KG1 (cell line): ENCODE measurements around the gene HMG20A.

Source experiments
- DNase-seq: peaks from one replicate; lab custom pipeline; 2025; lab: John Stamatoyannopoulos, UW

HMG20A gene

DNA sequence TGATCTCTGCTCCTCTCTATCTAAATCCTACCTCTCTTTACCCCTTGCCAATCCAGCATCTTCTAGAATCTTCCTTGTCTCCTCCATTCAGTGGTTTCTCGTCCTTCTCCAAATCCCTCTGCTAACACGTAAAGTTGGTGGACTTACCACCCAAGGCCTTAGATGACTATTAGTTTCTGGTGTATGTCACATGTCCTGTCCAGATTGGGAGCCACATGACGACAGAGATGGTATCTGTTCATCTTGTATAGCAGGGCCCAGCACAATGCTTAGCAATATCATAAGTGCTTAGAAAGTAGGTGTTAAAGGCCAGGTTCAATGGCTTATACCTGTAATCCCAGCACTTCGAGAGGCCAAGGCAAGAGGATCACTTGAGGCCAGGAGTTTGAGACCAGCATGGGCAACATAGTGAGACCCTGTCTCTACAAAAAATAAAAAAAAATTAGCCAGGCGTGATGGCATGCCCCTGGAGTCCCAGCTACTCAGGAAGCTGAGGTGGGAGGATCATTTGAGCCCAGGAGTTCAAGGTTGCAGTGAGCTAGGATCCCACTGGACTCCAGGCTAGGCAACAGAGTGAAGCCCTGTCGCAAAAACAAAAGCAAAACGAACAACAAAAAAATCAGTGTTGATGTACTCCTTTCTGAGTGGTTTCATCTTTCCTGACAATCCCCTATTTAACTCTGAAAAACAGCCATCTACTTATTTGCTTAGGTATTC lies 81.8 kb downstream of the HMG20A start:
- DNase-seq = no peak

DNA sequence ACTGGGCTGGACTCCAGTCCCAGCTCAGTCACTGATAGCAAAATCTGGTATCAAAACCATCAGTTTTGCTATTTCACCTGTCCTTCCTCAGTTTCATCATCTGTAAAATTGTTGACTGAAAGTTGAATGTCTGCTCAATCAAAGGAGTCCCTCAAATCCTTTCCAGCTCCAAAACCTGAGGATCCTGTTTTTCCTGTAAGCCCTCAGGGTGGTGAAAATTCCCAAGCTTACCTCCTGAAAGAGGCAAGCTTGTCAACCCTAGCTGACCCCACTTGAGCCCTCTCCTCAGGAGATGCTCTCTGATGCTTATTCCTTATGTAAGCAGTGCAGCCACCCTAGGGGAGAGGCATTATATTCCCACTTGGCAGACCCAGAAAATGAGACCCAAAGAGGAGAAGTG lies 82.6 kb downstream of the HMG20A start:
- no peak for DNase-seq

DNA sequence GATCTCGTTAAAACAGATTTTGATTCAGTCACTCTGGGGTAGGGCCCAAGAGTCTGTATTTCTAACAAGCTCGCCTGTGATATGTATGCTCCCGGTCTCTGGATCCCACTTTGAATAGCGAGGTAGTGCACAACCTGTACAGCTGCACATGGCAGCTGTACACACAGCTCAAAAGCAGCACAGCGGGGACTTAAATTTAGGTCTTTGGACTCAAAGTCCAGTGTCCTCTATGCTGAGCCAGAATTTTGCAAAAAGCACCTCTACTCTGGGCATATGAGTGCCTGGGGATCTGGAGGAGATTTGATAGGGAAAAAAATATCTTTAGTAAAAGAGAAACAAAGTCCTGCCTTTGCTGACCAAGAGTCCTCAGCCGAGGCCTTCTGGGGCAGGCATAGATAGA lies 83.1 kb downstream of the HMG20A start:
- no peak for DNase-seq

DNA sequence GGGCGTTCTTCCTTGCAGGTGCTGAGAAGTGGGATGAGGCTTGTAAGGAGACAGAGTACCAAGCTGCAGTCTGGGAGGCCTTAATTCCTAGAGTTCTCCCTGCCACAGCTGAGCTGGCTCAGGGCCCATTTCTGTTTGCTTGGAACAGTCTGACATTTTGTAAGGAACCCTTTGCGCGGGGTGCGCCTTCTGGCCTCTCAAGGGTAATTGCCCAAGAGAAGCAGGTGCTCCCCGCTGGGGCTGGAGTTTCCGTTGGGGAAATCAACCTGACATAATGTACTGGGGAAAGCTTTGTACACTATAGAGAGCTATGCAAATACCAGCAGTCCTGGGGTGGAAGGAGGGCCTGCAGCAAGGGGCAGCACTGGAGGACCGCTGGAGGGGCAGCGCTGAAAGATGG lies 83.6 kb downstream of the HMG20A start:
- DNase-seq = no peak

DNA sequence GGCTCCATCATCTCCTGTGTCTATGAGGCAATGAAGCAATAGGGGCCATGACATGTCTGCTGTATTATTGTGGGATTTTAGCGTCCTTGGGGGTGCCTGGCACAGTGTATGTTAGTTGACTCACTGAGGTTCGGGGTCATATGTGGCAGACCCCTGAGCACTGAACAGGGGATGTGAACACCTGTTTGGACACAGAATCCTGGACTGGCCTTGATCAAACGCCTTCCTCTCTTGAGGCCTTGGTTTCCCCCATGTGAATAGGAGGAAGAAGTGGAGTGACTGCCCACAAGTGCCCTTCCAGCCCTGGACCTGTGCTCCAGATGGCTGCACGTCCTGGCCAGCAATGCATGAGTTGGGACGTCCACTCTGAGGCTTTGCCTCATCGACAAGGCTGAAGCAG lies 84.2 kb downstream of the HMG20A start:
- no peak for DNase-seq

DNA sequence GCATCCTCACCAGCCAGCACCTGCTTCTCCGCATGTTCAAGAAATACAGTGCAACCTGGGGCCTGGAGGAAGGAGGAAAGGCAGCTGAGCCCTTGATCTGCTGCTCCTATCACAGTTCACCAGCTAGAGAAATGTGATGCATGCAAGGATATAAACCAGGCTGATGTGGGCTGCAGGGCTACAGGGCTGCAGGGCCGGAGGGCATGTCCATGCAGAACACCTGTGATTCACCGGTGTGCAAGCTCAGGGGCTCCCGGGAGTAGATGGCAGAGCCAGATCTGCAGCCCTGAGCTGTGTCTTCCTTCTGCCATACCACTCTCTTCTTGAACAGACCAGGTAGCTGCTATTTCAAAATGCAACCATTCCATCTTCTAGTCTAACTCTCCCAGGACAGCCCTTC lies 84.9 kb downstream of the HMG20A start:
- DNase-seq = no peak

DNA sequence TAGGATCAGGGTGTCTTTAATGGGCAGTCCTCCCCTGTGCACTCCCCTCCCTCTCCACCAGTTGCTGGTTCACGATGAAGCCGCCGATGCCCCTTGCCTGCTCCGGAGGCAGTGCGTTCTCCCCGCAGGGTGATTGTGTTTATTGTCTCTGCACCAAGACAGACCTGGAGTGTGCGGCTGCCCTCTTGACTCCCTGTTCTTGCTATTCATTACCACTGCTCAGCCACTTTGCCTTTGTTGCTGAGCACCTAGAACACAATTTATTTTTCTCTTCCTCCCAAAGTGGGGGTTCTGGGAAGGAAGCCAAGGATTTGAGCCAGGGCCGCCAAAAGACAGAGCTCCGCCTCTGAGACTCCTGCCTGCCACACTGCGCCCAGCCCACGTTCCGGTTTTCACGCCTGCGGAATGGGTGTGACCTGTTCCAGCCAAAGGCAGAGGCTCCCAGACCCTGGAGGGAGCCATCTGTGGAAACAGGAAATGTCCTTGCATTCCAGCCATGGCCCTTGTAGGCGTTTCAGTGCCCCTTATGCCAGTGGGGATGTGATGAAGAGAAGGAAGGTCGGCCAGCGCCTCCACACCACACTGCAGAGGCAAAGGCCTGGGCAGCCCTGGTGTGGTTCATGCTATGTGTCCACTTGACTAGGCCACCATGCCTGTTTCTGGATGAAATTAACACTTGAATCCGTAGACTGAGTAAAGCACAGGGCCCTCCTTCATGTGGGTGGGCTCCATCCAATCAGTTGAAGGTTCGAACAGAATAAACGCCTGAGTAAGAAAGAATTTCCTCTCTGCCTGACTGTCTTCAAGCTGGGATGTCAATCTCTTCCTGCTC lies 85.8 kb downstream of the HMG20A start:
- DNase-seq = no peak

DNA sequence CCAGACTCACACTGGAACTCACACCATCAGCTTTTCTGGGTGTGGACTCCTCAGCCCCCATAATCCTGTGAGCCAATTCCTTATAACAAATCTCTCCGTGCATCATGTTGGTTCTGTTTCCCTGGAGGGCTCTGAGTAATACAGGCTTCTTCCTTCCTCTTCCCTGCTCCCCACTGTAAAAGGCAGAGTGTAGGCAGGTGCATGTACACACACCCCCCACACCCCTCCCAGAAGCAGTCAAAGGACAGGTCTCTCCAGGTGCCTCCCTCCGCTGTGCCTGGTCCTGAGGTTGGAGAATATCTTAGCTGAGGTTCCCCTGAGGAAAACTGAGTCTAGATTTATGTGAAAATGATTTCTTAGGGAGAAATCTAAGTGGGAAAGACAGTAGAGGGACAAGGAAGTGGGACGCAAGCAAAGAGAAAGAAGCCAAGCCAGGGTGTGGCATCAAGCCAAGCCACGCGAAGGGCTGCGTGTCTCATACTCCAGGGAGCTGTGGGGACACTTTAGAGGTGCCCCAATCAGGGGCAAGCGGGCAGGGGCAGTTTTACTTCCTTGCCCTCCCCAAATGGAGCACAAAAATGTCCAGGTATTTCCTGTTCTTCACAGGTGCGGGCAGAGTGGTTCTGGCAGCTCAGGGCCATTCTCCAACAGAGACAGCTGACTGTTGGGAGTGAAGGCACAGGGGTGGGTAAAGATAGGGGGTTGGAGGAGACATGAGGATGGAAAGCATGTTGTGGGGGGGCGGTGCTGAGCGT lies 86.6 kb downstream of the HMG20A start:
- no peak for DNase-seq

DNA sequence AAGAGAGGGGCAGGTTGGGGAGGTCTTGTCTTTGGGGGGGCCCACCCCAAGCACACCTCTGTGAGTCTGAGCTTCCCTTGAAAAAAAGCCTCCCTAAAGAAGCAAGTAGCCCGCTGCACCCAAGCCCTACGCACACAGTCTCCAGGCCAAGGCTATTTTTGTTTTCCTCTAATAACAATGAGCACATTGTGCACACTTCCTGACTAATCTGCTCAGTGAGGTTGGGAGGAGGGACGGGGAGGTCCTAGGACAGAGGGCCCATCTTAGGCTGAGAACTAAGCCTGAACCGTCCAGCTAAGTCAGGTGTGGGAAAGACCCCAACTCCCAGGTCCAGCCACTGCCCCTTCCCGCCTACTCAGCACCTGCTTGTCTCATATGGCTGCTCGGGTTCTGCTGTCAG lies 87.2 kb downstream of the HMG20A start:
- no peak for DNase-seq

DNA sequence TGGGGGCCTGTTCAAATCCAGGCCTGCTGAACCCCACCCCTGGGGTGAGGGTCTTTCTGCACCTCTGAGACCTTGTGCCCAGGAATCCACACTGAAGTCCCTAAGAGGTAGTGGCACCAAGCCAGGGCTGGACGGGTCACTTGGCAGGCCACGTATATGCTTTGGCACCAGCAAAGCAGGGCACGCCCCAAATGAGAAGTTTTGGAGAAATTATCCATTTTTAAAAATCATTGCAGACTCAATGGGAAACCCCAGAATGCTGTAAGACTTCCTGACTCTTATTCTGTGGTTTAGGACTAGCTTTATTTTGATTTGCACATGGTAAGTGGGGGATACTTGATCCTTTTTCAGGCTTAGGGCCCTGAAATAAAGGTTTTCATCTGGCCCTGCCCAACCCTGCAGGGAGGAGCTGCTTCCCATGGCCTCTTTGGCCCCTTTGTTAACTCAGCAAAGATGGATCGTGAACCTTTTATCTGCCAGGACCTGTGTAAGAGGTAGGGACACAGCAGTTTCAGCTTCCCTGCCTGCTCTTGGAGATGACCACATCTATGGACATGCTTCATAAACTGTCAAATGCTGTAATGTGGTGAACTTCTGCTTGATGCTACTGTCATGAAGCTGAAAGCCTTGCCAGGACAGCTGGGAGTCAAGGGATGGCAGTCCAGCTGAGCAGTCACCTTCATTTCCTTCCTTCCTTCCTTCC lies 88.0 kb downstream of the HMG20A start:
- DNase-seq = no peak

DNA sequence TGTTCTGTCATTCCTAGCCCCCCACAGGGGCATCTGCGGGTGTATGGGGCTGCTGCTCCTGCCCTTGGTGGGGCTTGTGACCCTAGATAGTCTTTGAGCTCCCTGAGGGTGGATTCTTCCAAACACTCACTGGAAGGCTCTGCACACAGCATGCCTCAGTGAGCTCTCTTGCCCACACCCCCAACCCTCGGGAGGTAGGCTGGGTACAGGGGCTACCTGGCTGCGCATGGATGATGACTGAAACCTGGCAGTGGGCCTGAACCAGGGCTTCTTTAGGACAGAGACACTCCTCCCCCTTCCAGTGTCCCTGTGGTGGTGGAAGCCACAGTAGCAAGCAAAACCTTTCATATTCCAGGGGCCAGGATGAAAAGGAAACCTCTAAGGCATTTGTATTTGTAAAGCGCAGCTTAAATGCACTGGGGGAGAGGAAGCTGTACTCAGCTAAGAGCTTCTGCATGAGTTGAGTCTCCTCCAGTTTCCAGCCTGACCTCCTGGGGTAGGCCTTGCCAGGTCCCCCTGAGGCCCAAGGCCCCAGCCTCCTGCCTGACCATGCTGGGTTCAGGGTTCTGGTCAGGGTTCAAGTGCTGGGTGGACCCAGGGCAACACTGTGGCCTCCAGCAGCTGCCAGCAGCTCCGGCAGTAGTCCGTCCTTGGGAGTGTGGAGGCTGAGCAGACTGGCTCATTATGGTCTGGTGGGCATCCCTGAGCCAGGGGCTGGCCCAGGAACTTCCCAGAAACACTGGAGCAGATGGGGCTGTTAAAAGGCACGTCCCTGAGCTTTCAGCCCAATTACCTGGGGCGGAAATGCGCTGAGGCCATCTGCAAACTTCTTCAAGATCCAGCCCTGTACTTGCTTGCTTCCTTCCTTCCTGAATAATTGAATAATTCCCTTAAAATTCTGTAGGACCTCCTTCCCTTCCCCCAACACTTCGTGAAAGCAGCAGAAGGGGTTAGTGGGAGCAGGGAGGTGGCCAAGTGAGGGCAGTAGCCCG lies 89.7 kb downstream of the HMG20A start:
- no peak for DNase-seq

DNA sequence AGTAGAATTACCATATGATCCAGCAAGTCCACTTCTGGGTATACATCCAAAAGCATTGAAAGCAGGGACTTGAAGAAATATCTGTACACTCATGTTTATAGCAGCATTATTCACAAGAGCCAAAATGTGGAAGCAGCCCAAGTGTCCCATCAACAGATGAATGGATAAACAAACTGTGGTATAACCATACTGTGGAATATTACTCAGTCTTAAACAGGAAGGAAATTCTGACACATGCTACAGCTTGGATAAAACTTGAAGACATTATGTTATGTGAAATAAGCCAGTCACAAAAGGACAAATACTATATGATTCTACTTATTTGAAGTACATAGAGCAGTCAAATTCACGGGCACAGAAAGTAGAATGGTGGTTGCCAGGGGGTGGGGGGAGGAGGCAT lies 91.2 kb downstream of the HMG20A start:
- DNase-seq = no peak

DNA sequence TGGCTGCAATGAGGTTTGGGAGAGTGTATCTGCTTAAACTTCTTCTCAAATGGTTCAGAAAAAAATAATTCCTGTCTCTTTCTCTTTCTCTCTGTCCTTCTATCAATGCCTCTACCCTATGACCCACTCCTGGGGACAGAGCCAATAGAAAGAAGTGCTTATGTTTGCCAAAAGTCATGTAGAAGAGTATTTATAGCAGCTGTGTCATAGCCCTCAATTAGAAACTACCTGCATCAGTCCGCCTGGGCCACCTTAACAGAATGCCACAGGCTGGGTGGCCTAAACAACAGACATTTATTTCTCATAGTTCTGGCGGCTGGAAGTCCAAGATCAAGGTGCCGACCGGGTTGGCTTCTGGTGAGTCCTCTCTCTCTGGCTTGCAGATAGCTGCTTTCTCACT lies 92.5 kb downstream of the HMG20A start:
- no peak for DNase-seq

DNA sequence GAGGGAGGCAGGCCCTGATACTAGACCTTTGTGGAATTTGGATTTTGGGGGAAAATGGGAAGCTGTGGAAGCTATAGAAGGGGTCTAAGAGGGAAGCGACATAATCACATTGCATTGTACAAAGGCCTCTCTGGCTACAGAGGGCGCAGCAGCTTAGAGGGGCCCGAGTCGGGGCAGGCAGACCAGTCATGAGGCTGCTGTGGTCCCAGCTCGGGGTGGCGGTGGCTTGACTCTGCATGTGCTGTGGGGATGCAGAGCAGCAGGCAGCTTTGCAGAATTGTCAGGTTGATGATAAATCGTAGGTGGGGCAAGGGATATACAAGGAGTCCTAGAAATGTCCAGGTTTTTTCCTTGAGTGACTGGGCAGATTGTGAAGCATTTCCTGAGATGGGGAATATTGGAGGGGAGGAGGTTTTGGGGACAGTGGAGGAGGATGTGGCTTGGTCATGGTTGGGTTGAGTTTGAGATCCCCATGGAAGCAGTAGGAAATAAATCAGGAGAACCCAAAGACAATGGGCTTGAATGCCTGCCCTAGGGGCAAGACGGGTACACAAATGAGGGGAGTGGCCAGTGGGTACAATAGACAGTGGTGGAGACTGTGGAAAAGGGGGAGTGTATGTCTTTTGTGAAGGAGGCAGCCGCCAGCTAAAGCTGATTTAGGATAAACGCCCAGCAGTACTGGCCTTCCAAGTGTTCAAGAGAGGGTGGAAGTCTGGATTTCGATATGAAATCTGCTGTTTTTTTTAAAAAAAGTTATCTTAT lies 94.1 kb downstream of the HMG20A start:
- DNase-seq = no peak

DNA sequence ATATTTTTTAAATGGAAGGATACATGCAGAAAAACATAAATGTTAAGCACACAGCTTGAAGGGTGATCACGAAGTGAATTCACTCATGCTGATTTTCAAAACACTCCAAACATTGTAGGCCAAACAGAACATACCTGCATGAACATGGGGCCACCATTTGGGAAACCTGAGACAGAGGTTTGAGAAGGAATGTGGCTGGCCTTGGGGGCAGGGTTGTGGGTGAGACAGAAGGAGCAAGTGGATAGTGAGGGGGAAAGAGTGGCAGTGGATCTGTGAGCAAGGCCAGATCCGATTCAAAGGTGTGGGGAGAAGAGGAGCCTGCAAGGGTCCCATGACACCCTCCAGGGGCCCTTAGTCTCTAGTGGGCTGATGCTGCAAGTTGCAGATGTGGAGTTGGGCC lies 94.9 kb downstream of the HMG20A start:
- no peak for DNase-seq

DNA sequence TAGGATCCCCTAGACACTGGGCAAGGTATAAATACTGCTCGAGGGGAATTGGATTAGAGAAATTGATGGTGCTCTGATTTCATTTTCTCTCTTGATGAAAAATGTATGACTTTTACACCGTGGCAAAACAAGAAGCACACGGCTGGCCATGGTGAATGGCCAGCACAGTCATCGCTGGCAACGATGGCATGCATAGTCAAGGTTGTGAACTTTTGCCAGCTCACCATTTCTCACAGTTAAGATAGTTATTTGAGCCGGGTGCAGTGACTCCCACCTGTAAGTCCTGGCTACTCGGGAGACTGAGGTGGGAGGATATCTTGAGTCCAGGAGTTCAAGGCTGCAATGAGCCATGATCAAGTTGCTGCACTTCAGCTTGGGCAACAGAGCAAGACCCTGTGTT lies 95.4 kb downstream of the HMG20A start:
- no peak for DNase-seq

DNA sequence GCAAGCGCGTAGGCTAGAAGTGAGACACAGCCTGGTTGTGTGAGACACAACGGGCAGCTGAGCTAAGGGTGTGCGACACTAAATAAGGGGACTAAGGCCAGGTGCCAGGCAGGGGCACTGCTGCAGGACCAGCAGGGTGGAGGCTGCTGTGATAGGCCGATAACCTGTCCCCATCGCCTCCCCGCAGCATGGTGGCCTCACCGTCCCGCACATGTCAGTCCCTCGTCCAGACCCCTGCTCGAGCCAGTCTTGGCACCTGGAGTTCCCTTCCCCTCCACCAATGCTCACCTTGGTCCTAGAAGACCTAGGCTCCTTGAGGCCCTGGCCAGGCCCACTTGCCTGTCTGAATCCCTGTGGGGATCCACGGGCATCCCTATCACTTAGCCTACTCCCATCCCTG lies 96.1 kb downstream of the HMG20A start:
- no peak for DNase-seq

DNA sequence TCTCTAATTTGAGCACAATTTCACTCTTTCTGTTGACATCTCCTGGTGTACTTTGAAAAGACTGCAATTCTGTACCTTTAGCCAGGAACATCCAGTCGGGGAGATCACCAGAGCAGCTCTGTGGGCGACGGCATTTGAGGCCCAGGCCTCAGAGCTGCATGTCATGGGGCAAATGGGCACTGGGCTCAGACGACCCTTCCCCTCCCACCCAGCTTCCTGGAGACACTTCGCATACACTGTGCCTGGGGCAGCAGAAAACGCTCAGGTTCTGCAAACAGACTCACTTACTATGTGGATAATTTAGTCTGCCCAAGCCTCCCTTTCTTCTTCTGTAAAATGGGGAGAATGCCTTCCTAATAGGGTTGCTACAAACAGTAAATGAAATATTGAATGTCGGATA lies 96.9 kb downstream of the HMG20A start:
- DNase-seq = no peak

DNA sequence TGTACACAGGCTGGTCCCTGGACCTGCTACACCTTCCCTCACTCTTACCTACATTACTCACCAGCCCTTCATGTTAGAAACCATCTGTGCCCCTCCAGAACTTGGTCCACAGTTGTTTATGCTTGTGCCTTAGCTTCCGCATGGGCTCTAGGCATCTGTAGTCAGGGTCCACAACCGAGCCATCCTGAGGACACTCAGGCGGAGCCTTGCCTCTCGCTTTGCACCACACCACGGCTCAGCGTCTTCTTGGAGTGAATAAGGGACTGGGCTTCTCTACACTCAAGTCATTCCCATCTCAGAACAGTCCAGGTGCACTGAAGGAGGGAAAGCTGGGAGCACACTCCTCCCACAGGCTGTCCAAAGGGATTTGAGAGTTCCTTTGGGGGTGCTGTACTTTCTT lies 97.8 kb downstream of the HMG20A start:
- no peak for DNase-seq

DNA sequence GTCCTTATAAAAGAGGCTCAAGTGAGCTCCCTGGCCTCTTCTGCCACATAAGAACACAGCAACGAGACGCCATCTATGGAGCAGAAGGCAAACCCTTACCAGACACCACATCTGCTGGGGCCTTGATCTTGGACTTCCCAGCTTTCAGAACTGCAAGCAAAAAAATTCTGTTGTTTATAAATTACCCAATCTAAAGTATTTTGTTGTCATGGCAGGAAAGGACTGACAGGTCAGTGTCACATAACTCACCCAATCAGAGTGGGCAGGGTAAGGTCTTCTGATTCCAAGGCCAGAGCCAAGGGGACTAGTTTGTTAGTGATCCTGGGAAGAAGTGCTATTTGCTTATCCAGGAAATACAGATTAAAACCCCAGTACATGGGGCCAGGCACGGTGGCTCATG lies 98.9 kb downstream of the HMG20A start:
- DNase-seq = no peak
